MM.1S (cell line): ENCODE data around the gene TMEM239.

Experiments used
- EZH2 ChIP-seq: fragments of 300-600 bp; sonication (generic); optimal IDR thresholded peaks from 2 replicates; pipeline ENCODE3; 2017; ENCODE audit warnings: low read depth, mild to moderate bottlenecking, antibody characterized with exemption, low read length, mixed read lengths
- EZH2phosphoT487 ChIP-seq: fragments of 300-600 bp; sonication (generic); IDR thresholded peaks from 2 replicates; pipeline ENCODE4 v1.6.1; 2018; ENCODE audit warnings: antibody characterized with exemption, low read length
- TF ChIP-seq, protein P1 (sequence below): fragments of 300-600 bp; sonication (generic); IDR thresholded peaks from 2 replicates; pipeline ENCODE4 v1.5.1; 2016; ENCODE audit warnings: antibody characterized with exemption, low read length, mixed read lengths

DNA sequence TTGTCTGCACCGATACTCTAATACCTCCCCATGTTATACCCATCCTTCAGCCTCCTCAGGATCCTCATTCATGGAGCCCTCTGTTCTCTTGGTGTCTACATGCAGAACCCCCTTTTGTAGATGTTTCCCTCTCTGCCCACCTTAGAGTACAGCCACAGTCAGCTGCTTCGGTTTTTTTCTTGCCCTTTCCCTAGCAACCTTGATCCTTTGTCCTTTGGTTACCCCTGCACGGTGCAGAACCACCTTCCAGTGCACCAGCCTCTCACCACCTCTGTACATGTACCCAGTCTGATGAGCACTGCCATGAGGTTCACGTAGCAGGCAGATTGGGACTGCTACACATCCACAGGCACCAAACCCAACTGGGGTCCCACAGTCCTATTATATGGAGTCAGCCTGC, 31.6 kb downstream of the TMEM239 start:
- TF ChIP-seq EZH2: no peak
- TF ChIP-seq, protein P1, sequence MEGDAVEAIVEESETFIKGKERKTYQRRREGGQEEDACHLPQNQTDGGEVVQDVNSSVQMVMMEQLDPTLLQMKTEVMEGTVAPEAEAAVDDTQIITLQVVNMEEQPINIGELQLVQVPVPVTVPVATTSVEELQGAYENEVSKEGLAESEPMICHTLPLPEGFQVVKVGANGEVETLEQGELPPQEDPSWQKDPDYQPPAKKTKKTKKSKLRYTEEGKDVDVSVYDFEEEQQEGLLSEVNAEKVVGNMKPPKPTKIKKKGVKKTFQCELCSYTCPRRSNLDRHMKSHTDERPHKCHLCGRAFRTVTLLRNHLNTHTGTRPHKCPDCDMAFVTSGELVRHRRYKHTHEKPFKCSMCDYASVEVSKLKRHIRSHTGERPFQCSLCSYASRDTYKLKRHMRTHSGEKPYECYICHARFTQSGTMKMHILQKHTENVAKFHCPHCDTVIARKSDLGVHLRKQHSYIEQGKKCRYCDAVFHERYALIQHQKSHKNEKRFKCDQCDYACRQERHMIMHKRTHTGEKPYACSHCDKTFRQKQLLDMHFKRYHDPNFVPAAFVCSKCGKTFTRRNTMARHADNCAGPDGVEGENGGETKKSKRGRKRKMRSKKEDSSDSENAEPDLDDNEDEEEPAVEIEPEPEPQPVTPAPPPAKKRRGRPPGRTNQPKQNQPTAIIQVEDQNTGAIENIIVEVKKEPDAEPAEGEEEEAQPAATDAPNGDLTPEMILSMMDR: no peak
- no peak for TF ChIP-seq EZH2phosphoT487
